Liver (tissue), 3 donors: ENCODE data around the gene VRTN.

Source experiments
- FOXA2 ChIP-seq: IDR thresholded peaks from 2 replicates; pipeline ENCODE4 v1.6.1; 2016; ENCODE audit warnings: antibody characterized with exemption
- JUND ChIP-seq, 2 donors: IDR thresholded peaks; 2 replicates each; pipeline ENCODE4 v1.6.1; 2016; ENCODE audit warnings: antibody characterized with exemption in 2 of 2
- RAD21 ChIP-seq, 2 donors: IDR thresholded peaks; 2 replicates each; pipeline ENCODE4 v1.6.1; 2016; ENCODE audit warnings: antibody characterized with exemption in 2 of 2, mild to moderate bottlenecking in 2 of 2
- REST ChIP-seq: IDR thresholded peaks from 2 replicates; pipeline ENCODE4 v1.6.1; 2016; ENCODE audit warnings: antibody characterized with exemption, mild to moderate bottlenecking
- YY1 ChIP-seq: IDR thresholded peaks from 2 replicates; pipeline ENCODE4 v1.6.1; 2016; ENCODE audit warnings: antibody characterized with exemption, mild to moderate bottlenecking
- TF ChIP-seq, protein P1 (sequence below): fragments of 150-350 bp; IDR thresholded peaks from 2 replicates; pipeline ENCODE4 v1.5.1; 2017; ENCODE audit warnings: improper control_type of control experiment, low read depth, low read length; ENCODE audit not compliant: missing input control
- TF ChIP-seq, protein P2 (sequence below): IDR thresholded peaks from 2 replicates; pipeline ENCODE4 v1.6.1; 2016; ENCODE audit warnings: antibody characterized with exemption
- donor health status: healthy.
- donor health status: healthy.

GRCh38 chr14:74368441-74368840 lies 20.2 kb downstream of the VRTN start:
- TF ChIP-seq, protein P1, sequence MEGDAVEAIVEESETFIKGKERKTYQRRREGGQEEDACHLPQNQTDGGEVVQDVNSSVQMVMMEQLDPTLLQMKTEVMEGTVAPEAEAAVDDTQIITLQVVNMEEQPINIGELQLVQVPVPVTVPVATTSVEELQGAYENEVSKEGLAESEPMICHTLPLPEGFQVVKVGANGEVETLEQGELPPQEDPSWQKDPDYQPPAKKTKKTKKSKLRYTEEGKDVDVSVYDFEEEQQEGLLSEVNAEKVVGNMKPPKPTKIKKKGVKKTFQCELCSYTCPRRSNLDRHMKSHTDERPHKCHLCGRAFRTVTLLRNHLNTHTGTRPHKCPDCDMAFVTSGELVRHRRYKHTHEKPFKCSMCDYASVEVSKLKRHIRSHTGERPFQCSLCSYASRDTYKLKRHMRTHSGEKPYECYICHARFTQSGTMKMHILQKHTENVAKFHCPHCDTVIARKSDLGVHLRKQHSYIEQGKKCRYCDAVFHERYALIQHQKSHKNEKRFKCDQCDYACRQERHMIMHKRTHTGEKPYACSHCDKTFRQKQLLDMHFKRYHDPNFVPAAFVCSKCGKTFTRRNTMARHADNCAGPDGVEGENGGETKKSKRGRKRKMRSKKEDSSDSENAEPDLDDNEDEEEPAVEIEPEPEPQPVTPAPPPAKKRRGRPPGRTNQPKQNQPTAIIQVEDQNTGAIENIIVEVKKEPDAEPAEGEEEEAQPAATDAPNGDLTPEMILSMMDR = no peak
- TF ChIP-seq RAD21 (IDR thresholded peaks at IDR 0.05) (no peak), JUND (IDR thresholded peaks at IDR 0.05) (no peak), FOXA2 (no peak), REST (no peak), YY1 (no peak)
- TF ChIP-seq, protein P2, sequence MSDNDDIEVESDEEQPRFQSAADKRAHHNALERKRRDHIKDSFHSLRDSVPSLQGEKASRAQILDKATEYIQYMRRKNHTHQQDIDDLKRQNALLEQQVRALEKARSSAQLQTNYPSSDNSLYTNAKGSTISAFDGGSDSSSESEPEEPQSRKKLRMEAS = no peak
